Gastrocnemius medialis (tissue), 4 donors: ENCODE results near the gene DPYSL4.

Source experiments
- CTCF ChIP-seq, 5 experiments: fragments of 450-650 bp in 3 of 5; fragments of 200-600 bp in 2 of 5; sonication (generic) in 2 of 5; IDR thresholded peaks in 4 of 5; conservative IDR thresholded peaks in 1 of 5; 1 replicate in 4 of 5; 2 replicates in 1 of 5; pipeline ENCODE4 v1.5.1; 2016 to 2019; ENCODE audit warnings: antibody characterized with exemption in 5 of 5, mild to moderate bottlenecking in 3 of 5, moderate library complexity in 3 of 5
- POLR2A ChIP-seq, 2 donors: fragments of 450-650 bp; IDR thresholded peaks; one replicate each; pipeline ENCODE4 v1.6.1; 2017; ENCODE audit warnings: antibody characterized with exemption in 2 of 2, mild to moderate bottlenecking in 2 of 2, moderate library complexity in 2 of 2

DNA sequence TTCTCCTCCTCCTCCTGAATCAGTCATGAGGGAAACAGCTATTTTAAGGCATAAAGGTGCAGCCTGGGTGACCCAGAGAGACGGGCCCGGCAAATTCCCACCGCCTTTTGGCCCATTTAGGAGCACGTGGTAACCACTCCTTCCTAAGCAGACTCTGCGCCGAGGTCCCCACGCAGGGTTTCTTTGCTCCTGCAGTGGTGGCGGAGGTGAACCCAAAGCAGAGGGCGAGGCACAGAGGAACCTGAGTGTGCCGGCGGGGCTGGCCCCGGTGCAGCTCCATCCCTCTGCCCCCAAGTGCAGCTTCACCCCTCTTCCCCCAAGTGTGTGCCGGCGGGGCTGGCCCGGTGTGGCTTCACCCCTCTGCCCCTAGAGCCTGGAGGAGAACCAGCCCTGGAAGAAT, 50.6 kb downstream of the DPYSL4 start:
- no peak for TF ChIP-seq CTCF (IDR thresholded peaks at IDR 0.05 in 4 of 5, conservative IDR thresholded peaks at IDR 0.05 in 1 of 5)
- no peak for TF ChIP-seq POLR2A (IDR thresholded peaks at IDR 0.05)
